A549 (cell line): ENCODE data around the gene ZNF365. TPM values are rescaled to one million over a fixed set of nuclear protein-coding genes. Genes with fewer than 3 reads are reported as not detected.
A peak's percentile ranks its signal among the peaks of the same experiment; 100 is the strongest.

Source experiments
- ATAC-seq, 2 experiments: fragments of 200-7000 bp in 1 of 2; fragments of >200 bp in 1 of 2; cut with Nextera tagmentation in 1 of 2; cut with Tn5 transposase in 1 of 2; 3 replicates each; pipeline versions ENCODE4 v1.8.0 to v1.9.1; 2018 to 2020; ENCODE audit warnings: mild to moderate bottlenecking in 1 of 2, moderate library complexity in 1 of 2
- CTCF ChIA-PET: fragments of 300-600 bp; sonication (Branson Sonifier 250); formaldehyde crosslinking; extraction: SDS; loops from one replicate; lab custom pipeline; 2021; ENCODE audit warnings: antibody characterized with exemption, inconsistent platforms; lab: Yijun Ruan, JAX
- POLR2A ChIA-PET: fragments of 350-600 bp; formaldehyde crosslinking; extraction: SDS; loops from one replicate; lab custom pipeline; 2021; ENCODE audit warnings: antibody characterized with exemption, inconsistent platforms; lab: Yijun Ruan, JAX
- DNase-seq, 2 experiments: peaks; one replicate each; pipeline versions ENCODE4 v3.0.0 to v3.0.0-alpha.2; 2011 to 2016; ENCODE audit warnings: low read depth in 1 of 2, low spot score in 1 of 2
- FAIRE-seq: peaks from 2 replicates; lab custom pipeline; 2011; peaks lifted over from hg19 to GRCh38; lab: Jason Lieb, UNC
- H3K27ac ChIP-seq, 2 experiments: fragments of >200 bp; sonication (Bioruptor Twin); formaldehyde crosslinking; 3 replicates each; pipeline ENCODE4 v1.5.1; 2016 to 2017
- H3K4me1 ChIP-seq: fragments of >200 bp; sonication (Bioruptor Twin); formaldehyde crosslinking; 3 replicates; pipeline ENCODE4 v1.6.1; 2016
- H3K4me2 ChIP-seq: fragments of >200 bp; sonication (Bioruptor Twin); formaldehyde crosslinking; 3 replicates; pipeline ENCODE4 v1.6.1; 2016
- H3K4me3 ChIP-seq: fragments of >200 bp; sonication (Bioruptor Twin); formaldehyde crosslinking; 3 replicates; pipeline ENCODE4 v1.5.1; 2016
- H3K9me3 ChIP-seq: fragments of >200 bp; sonication (Bioruptor Twin); formaldehyde crosslinking; 3 replicates; pipeline ENCODE4 v1.6.1; 2016
- BHLHE40 ChIP-seq: IDR thresholded peaks from 2 replicates; pipeline ENCODE4 v1.6.1; 2012; ENCODE audit warnings: low read depth, low read length, inconsistent platforms
- CBX2 ChIP-seq: fragments of 200-600 bp; sonication (generic); IDR thresholded peaks from 2 replicates; pipeline ENCODE4 v1.6.1; 2016; ENCODE audit warnings: low read depth, mild to moderate bottlenecking, borderline replicate concordance
- CHD2 ChIP-seq: fragments of 150-350 bp; IDR thresholded peaks from 2 replicates; pipeline ENCODE4 v1.6.1; 2014; ENCODE audit warnings: low read length; ENCODE audit not compliant: partially characterized antibody
- CHD4 ChIP-seq: fragments of 200-600 bp; sonication (generic); IDR thresholded peaks from 2 replicates; pipeline ENCODE4 v1.6.1; 2016; ENCODE audit warnings: antibody characterized with exemption, mild to moderate bottlenecking, borderline replicate concordance
- E2F6 ChIP-seq: IDR thresholded peaks from 2 replicates; pipeline ENCODE4 v1.6.1; 2012; ENCODE audit warnings: low read depth, borderline replicate concordance
- FOSB ChIP-seq: fragments of 250-450 bp; sonication (Bioruptor Pico); IDR thresholded peaks from 2 replicates; pipeline ENCODE4 v1.5.0; 2020; ENCODE audit warnings: mild to moderate bottlenecking, moderate library complexity
- GATA3 ChIP-seq: IDR thresholded peaks from 2 replicates; pipeline ENCODE4 v1.6.1; 2012; ENCODE audit warnings: borderline replicate concordance
- HDAC2 ChIP-seq: fragments of 200-600 bp; sonication (generic); IDR thresholded peaks from 2 replicates; pipeline ENCODE4 v1.6.1; 2016
- HOXA7 ChIP-seq: fragments of 250-450 bp; sonication (Bioruptor Pico); IDR thresholded peaks from 2 replicates; pipeline ENCODE4 v1.5.0; 2020; ENCODE audit warnings: mild to moderate bottlenecking, moderate library complexity
- HOXB5 ChIP-seq: fragments of 250-450 bp; sonication (Bioruptor Pico); IDR thresholded peaks from 2 replicates; pipeline ENCODE4 v1.5.0; 2020; ENCODE audit warnings: mild to moderate bottlenecking, moderate library complexity
- JUN ChIP-seq, 2 experiments: fragments of >200 bp; sonication (Bioruptor Twin); formaldehyde crosslinking; IDR thresholded peaks; 2 replicates in 1 of 2; 3 replicates in 1 of 2; pipeline ENCODE4 v1.6.1; 2016 to 2017
- KDM5A ChIP-seq: fragments of 200-600 bp; sonication (generic); IDR thresholded peaks from 2 replicates; pipeline ENCODE4 v1.6.1; 2016; ENCODE audit warnings: antibody characterized with exemption, mild to moderate bottlenecking
- MAFK ChIP-seq: fragments of 450-650 bp; IDR thresholded peaks from 2 replicates; pipeline ENCODE4 v1.6.1; 2014; ENCODE audit not compliant: partially characterized antibody
- MAX ChIP-seq: IDR thresholded peaks from 2 replicates; pipeline ENCODE4 v1.6.1; 2012
- NPAS2 ChIP-seq: fragments of 250-450 bp; sonication (Bioruptor Pico); IDR thresholded peaks from 2 replicates; pipeline ENCODE4 v1.8.0; 2022; ENCODE audit warnings: mild to moderate bottlenecking, moderate library complexity, borderline replicate concordance
- NR3C1 ChIP-seq: fragments of >200 bp; sonication (Bioruptor Twin); formaldehyde crosslinking; IDR thresholded peaks from 3 replicates; pipeline ENCODE4 v1.6.1; 2017
- PHF8 ChIP-seq: fragments of 200-600 bp; sonication (generic); IDR thresholded peaks from 2 replicates; pipeline ENCODE4 v1.6.1; 2016; ENCODE audit warnings: low read depth, mild to moderate bottlenecking, antibody characterized with exemption, moderate library complexity, borderline replicate concordance
- POLR2A ChIP-seq: IDR thresholded peaks from 2 replicates; pipeline ENCODE4 v1.6.1; 2012; ENCODE audit warnings: mild to moderate bottlenecking, low read length
- RAD21 ChIP-seq, 2 experiments: fragments of >200 bp in 1 of 2; sonication (Bioruptor Twin) in 1 of 2; formaldehyde crosslinking in 1 of 2; IDR thresholded peaks in 1 of 2; conservative IDR thresholded peaks in 1 of 2; 2 replicates in 1 of 2; 3 replicates in 1 of 2; pipeline ENCODE4 v1.6.1; 2012 to 2018; ENCODE audit warnings: inconsistent platforms in 1 of 2
- RCOR1 ChIP-seq: fragments of 150-350 bp; IDR thresholded peaks from 2 replicates; pipeline ENCODE4 v1.6.1; 2014; ENCODE audit warnings: antibody characterized with exemption, low read length, low read depth
- SREBF2 ChIP-seq: fragments of 450-650 bp; IDR thresholded peaks from 2 replicates; pipeline ENCODE4 v1.6.1; 2014; ENCODE audit warnings: mild to moderate bottlenecking, moderate library complexity
- TP53 ChIP-seq: fragments of 250-450 bp; sonication (Bioruptor Pico); IDR thresholded peaks from 2 replicates; pipeline ENCODE4 v1.5.0; 2021; ENCODE audit warnings: mild to moderate bottlenecking, moderate library complexity
- ZC3H11A ChIP-seq: fragments of 450-650 bp; IDR thresholded peaks from 2 replicates; pipeline ENCODE4 v1.6.1; 2014; ENCODE audit warnings: antibody characterized with exemption, mild to moderate bottlenecking
- WGBS: methylation state at CpG from one replicate; pipeline ENCODE4 v1.1.6; 2017; ENCODE audit errors: missing lambda C conversion rate; 5-methylcytosine and 5-hydroxymethylcytosine counted together
- polyA minus RNA-seq: library from RNA; depleted of rRNA, polyadenylated mRNA; stranded (reverse); fragments of >200 nt; gene quantifications from 2 replicates; pipeline ENCODE4 v1.2.3, GENCODE V29; 2011; rRNA and poly(A)+ RNA removed
- polyA plus RNA-seq, 4 experiments: library from polyadenylated mRNA; depleted of rRNA in 3 of 4; stranded (reverse); fragments of >200 nt; fragmentation: RNase III in 1 of 4; extraction: RNeasy Plus Mini Kit Qiagen cat#74134 plus additional on column Dnase treatment in 1 of 4; gene quantifications; 2 replicates in 3 of 4; 3 replicates in 1 of 4; pipeline ENCODE4 v1.2.3, GENCODE V29; 2011 to 2017
- TF ChIP-seq, protein P1 (sequence below): fragments of 150-350 bp; IDR thresholded peaks from 2 replicates; pipeline ENCODE4 v1.6.1; 2014; ENCODE audit warnings: low read depth, mild to moderate bottlenecking, low read length

ZNF365 gene, protein sequence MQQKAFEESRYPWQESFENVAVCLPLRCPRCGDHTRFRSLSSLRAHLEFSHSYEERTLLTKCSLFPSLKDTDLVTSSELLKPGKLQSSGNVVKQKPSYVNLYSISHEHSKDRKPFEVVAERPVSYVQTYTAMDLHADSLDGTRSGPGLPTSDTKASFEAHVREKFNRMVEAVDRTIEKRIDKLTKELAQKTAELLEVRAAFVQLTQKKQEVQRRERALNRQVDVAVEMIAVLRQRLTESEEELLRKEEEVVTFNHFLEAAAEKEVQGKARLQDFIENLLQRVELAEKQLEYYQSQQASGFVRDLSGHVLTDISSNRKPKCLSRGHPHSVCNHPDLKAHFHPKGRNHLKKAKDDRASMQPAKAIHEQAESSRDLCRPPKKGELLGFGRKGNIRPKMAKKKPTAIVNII
- 1.3 and 1.5 TPM in 2 replicates for polyA plus RNA-seq (2011; rRNA removed)
- 0.48 TPM in 2 replicates for polyA plus RNA-seq (2012; cell fraction: cytosol; rRNA removed)
- polyA plus RNA-seq (2012; cell fraction: nucleus; rRNA removed): 0.29 and 0.49 TPM in 2 replicates
- polyA plus RNA-seq (2017; fragmentation: RNase III; extraction: RNeasy Plus Mini Kit Qiagen cat#74134 plus additional on column Dnase treatment): 1.1 to 1.3 TPM (median 1.2 TPM) in 3 replicates
- 1.8 and 2.8 TPM in 2 replicates for polyA minus RNA-seq

GRCh38 chr10:62373995-62374861 lies at the start of gene ZNF365:
ZNF365 (plus strand) TSS chr10:62374369; CDS start chr10:62376194, 1,825 bp downstream.
- POLR2A ChIA-PET: no interaction called here
- Histone ChIP-seq H3K9me3 (no peaks in the 10 kb centered on the region), H3K4me2 (peak within 1 kb of the TSS; percentile 73), H3K27ac (peak within 1 kb of the TSS; percentile 65 to 88), H3K4me1 (peaks cover 8% of the 10 kb centered on the region), H3K4me3 (peak within 1 kb of the TSS; percentile 63)
- WGBS: 7% methylated on average over 20 of the region's 73 CpGs
- FAIRE-seq (no peak), ATAC-seq (peak; percentile 91 to 93), DNase-seq (peak; percentile 23 to 37)
- CTCF ChIA-PET: interaction anchor here (1.0 to 1.1 kb wide), 2 partner anchors 10 to 12 kb away, joined by 4 to 6 read pairs; no protein-coding TSS in a partner anchor
- 0 out of 5 replicates have a peak, but pooled peaks of 1 of the 2 experiments have one; percentile 30 for TF ChIP-seq JUN (IDR thresholded peaks at IDR 0.05)
- TF ChIP-seq POLR2A: peak; percentile 17; the same call in 1 of the 2 replicates
- peak; percentile 52; the same call in 1 of the 2 replicates for TF ChIP-seq E2F6
- no peak for TF ChIP-seq KDM5A
- peak; percentile 54; the same call in 1 of the 2 replicates for TF ChIP-seq MAX
- peak in 1 of 2 experiments; percentile 13; a peak in 1 of 5 replicates for TF ChIP-seq RAD21 (conservative IDR thresholded peaks at IDR 0.05 in 1 of 2, IDR thresholded peaks at IDR 0.05 in 1 of 2)
- TF ChIP-seq CHD2: no peak
- TF ChIP-seq, all 56 proteins: peak for 5

GRCh38 chr10:62326176-62326575 lies 48.0 kb upstream of the ZNF365 start:
- Histone ChIP-seq H3K4me1 (no peaks in the 10 kb centered on the region), H3K9me3 (no peaks in the 10 kb centered on the region), H3K4me2 (no peak overlapping the region), H3K4me3 (no peak overlapping the region), H3K27ac (no peak overlapping the region)
- DNase-seq (no peak), ATAC-seq (no peak), FAIRE-seq (no peak)
- WGBS: 30% methylated on average over 1 of the region's 1 CpG
- ChIA-PET POLR2A (no interaction called here), CTCF (no interaction called here)
- TF ChIP-seq FOSB (CRISPR knock-in tag): no peak
- TF ChIP-seq HOXA7 (CRISPR knock-in tag): no peak
- no peak for TF ChIP-seq HOXB5 (CRISPR knock-in tag)
- no peak for TF ChIP-seq MAFK
- TF ChIP-seq, protein P1, sequence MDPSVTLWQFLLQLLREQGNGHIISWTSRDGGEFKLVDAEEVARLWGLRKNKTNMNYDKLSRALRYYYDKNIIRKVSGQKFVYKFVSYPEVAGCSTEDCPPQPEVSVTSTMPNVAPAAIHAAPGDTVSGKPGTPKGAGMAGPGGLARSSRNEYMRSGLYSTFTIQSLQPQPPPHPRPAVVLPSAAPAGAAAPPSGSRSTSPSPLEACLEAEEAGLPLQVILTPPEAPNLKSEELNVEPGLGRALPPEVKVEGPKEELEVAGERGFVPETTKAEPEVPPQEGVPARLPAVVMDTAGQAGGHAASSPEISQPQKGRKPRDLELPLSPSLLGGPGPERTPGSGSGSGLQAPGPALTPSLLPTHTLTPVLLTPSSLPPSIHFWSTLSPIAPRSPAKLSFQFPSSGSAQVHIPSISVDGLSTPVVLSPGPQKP: no peak
- no peak for TF ChIP-seq CHD4
- TF ChIP-seq SREBF2: no peak
- no peak for TF ChIP-seq NPAS2 (CRISPR knock-in tag)
- no peak for TF ChIP-seq GATA3
- no peak for TF ChIP-seq PHF8
- no peak for TF ChIP-seq CBX2
- no peak for TF ChIP-seq E2F6
- no peak for TF ChIP-seq RCOR1
- no peak for TF ChIP-seq ZC3H11A
- no peak for TF ChIP-seq BHLHE40
- TF ChIP-seq NR3C1: no peak
- TF ChIP-seq TP53 (CRISPR knock-in tag): no peak
- no peak for TF ChIP-seq HDAC2
